NCI-H526 (cell line): ENCODE measurements around the gene SLBP.

ENCODE experiments used
- DNase-seq, 2 experiments: peaks; one replicate each; lab custom pipeline; 2025; lab: John Stamatoyannopoulos, UW

Gene SLBP

DNA sequence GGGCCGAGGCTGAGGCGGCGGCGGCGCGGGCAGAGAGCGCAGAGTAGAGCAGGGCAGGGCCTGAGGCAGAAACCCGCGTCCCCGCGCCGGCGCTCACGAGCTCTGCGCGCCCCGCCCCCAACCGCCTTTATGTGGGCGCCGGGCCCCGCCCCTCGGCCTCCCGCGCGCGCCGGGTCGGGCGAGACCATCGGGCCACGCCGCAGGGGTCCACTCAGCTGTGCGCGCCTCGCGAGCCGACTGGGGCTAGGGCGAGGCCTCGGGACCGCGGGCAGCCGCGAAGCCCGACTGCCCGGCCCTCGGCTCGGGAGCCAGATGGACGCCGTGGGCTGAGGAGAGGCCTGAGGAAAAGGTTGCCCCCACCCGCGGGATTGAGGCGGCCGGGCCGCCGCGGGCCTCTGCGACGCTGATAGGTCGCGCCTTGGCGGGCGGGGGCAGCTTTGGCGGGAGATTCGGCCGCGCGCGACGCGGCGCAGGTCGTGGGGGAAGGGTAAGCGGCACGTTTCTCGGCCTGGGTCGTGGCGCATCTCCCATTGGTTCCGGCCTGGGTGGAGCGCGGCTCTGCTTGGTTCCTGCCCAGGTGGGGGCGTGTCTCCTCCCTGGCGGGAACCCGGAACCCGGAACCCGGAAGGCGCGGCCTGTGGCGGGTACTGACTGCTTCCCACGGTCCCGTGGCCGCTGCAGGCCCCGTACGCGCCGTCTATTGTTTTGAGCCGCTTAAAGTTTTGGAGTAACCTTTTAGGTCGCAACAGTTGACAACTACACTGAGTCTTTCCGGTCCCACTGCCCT, at the start of gene SLBP:
SLBP (minus strand) TSS at position 104 of the 787 bp plus-strand sequence. CDS start 131 bp downstream, outside the sequence.
- DNase-seq = peak; percentile 89 to 99

DNA sequence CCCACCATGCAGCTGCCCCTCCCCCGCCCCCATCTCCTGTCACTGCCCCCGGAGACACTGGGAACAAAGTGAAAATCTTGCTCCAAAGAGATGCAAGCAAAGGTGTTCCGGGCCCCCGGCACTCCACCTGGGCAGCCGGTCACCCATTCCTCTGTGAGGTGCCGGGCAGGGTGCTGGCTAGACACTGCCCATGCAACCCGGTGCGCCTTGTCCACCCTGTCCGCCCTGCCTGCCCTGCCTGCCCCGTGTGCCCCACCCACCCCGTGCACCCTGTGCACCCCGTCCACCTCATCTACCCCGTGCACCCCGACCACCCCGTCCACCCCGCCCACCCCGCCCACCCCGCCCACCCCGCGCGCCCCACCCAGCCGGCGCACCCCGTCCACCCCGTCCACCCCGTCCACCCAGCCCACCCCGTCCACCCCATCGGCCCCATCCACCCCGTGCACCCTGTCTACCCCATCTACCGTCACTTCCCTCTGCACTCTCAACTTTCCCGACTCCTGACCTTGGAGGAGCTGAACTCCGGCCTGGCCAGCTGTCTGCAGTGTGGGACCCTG, 49.1 kb upstream of the SLBP start:
- no peak for DNase-seq

DNA sequence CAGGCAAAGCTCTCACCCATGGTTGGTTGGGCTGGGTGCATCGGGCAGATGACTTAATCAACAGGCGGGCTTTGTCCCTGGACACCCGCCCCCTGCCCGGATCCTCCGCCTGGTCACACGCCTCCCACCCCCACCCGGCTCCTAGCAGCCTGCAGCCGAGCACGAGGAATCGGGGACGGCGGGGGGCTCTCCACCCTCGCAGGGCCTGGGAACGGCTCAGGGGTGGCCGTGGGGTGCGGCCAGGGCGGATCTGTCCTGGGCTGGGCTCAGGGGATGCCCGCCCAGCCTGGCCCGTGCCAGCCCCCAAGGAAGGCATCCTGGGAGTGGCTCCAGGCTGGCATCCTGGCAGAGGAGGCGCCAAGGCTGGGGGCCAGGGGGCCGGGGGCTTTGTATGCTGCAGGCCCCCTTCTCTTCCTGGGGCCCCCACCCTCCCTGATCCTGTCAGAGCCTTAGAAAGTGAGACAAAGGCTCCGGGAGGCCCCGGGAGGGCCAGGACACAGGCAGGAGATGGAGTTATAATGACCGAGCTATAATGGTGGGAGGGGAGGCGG, 48.5 kb upstream of the SLBP start:
- no peak for DNase-seq

DNA sequence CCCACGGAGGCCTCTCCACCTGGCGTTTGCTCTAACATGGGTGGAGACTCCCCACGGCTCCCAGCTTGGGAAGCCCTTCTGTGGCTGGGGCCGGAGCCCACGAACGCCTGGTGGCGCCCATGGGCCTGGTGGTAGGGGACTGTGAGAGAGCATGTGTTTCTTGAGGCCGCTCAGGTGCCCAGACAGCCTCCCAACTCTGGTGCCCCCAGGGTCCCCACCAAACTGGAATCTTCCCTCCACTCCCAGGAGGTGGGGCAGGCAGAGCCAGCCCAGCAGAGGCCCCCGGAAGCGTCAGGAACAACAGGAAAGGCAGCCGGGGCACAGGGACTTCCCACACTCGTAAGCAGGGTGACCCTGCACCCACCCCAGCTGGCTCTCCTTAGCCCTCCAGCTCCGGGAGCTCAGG, 47.7 kb upstream of the SLBP start:
- no peak for DNase-seq

DNA sequence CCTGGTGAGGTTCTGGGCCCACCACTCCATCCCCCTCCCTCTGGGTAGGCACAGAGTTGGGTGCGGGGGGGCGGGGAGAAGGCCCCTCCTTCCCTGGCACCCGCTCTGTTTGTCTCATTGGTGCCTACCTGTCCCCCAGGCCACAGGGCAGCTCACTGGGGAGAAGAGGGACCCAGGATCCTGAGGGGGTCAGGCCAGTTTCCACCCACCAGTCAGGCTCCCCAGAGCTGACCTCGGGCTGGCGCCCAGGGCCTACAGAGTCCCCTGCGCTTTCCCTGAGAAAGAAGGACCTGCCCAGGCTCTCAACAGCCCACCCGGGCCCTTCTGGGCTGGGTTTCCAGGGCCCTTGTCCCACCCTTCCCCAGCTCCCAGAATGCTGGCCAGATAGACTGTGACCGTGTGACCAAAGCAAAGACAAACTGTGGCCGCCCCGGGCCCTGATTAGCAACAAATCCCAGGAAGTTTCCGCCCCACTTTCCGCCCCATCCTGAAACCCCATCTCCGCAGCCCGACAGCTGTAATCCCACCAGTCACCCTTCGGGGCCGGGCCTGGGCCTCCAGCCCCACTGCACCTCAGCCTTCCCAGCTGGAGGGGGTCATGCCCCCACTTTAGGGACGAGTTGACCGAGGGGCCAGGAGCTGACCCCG, 47.2 kb upstream of the SLBP start:
- no peak for DNase-seq

DNA sequence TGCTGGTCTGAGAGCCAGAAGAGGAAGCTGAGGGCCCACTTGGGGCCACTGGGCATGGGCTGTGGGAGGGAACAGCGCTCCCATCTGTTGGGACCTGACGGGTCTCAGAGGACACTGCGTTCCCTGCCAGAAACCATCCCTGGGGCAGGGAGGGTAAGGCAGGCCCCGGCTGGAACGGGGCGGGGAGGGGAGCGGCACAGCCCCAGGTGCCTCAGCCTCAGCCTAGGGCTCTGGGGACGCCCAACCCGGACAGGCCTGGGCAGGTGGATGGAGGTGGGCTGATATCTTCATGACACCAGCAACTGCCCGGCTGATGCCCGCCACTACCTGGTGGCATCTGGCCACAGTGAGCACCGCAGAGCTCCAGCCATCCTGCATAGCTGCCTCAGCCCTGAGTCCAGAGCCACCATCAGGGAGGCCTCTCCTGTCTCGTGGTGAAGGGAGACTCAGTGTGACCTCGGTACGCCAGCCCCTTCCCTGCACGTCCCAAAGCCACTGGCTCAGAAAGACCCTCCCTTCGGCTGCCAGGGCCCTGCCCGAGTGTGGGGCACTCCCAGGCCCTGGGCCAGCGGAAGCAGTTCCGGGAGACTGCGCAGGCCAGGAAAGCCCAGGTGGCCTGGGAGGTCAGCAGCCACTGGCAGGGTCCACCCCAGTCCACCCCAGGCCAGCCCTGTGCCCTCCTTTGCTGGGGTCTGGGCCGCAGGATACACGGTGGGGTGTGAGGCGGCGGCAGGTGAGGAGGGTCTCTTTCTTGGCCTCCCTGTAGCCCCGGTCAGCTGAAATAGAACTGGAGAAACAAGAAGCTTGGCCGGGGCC, 46.4 kb upstream of the SLBP start:
- no peak for DNase-seq

DNA sequence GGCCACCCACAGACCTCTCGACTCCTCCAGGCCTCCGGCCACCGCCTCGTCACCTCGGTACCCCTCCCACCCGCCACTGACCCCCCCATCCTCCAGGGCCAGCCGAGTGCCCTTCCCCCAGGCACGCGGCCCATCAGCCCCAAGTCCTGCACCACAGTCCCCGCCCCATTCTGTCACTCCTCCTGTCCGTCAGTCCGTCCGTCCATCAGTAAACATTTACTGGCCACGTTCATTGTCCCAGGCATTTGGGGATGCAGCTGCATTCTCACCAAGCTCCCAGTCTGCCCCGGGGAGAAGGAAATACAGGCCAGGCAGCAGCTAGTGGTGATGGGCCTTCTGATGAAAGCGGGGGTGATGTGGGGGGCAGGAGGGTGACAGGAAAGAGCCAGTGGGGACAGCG, 45.7 kb upstream of the SLBP start:
- no peak for DNase-seq

DNA sequence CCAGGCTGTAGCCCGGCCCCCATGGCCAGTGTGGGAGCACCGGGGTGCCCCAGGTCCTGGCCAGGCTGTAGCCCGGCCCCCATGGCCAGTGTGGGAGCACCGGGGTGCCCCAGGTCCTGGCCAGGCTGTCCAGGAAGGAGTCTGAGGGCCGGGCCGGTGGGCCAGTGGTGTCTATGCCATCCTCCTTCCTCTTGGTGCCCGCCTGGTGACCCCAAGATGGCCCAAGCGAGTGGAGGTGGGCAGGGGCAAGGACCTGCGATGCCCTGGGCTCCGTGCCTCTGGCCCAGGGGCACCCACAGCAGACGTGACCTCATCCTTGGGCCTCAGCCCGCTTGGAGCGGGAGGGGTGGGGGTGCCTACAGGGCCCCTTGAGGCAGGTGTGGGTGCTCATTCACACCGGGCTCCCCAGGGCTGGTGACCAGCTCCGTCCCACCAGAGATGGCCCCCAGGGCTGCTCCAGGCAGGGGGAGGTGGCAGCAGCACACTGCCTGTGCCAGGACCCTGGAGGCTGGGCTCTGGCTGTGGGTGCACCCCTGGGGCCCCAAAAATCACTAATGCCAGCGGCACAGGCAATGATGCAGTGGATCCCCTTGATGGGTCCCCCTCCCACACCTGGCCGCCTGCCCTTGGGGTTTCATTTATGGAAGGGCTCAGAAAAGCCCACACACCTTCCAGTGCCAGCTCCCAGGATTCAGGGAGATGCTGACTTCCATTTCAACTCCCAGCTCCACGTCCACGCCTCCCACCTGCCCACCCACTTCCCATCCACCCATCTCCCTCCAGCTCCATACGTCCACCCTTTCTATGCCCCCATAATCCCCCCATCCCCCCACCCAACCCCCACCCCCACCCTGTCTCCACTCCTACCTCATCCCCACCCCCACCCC, 45.0 kb upstream of the SLBP start:
- no peak for DNase-seq

DNA sequence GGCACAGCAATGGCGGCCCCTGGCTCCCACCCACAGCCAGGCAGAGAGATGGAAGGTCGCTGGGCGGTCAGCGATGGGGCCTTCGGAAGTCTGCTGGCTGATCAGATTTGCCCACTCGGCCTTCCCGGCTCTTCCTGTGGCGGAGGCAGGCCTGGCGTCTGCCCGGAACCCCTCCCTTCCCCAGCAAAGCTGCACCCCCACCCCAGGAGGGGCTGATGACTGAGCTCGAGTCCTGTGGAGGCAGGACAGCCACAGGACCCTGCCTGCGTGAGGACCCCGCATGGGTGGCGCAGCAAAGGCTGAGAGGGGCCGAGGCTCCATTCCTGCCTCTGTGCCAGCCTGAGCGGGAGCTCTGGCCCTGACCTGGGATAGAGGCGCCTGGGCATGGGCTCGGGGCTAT, 44.0 kb upstream of the SLBP start:
- no peak for DNase-seq

DNA sequence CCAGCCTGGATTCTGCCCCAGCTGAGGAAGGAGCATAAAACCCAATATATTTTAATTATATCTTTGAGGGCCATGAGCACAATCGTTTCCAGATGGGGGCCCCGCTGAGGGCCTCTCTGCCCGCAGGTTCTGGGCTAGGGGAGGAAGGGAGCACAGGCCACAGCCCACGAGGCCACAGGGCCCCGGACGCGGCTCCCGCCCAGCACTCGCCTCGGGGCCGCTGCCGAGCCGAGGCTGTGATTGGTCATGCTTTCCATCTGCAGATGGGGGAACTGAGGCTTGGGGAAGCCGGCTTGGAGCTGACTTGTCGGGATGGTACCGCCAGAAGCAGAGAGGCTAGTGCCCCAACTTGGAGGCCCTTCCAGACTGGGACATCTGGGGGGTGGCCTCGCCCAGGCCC, 43.2 kb upstream of the SLBP start:
- no peak for DNase-seq

DNA sequence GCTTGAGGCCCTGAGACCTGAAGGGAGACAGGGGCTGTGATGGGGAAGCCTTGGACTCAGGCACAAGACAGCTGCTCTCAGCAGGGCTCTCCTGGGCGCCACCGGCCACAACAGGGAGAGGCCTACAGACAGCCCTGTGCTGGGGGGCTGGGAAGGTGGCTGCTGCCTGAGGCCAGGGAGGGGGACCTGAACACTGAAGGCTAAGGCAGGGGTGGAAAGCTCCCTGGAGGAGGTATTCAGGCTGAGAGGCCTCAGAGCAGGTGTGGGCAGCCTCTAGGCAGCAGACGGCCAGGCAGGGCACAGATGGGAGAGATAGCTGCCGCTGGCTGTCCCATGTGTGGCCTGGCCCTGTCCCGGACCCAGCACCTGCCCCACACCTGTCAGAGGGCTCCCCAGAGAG, 42.2 kb upstream of the SLBP start:
- DNase-seq = peak in 1 of 2 experiments; percentile 70

DNA sequence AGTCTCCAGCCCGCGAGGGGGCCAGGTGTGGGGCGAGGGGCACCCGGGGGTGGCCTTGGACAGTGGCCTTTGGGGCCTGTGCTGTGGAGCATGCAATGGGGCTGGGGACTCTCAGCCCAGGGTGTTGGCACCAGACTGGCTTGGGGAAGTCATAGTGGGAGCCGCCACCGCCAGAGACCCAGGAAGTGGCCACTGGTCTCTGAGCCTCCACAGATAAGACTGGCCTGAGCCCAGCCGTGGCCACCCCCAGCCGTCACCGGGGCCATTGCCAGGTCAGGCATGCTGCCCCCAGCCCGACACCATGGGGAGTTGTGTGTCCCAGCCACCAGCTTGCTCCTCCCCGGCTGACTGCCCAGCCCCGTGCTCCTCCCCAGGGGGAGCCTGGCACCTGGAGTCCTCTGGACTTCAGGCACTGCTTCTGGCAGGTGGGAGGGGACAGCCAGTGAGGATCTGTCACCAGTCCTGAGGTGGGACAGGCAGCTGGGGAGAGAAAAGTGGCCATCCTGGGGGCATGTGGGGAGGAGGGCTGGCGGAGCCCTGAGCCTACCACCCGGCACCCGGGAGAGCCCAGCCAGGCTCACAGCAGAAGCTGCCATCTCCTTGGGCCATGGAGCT, 41.7 kb upstream of the SLBP start:
- peak in 1 of 2 experiments; percentile 54 for DNase-seq

DNA sequence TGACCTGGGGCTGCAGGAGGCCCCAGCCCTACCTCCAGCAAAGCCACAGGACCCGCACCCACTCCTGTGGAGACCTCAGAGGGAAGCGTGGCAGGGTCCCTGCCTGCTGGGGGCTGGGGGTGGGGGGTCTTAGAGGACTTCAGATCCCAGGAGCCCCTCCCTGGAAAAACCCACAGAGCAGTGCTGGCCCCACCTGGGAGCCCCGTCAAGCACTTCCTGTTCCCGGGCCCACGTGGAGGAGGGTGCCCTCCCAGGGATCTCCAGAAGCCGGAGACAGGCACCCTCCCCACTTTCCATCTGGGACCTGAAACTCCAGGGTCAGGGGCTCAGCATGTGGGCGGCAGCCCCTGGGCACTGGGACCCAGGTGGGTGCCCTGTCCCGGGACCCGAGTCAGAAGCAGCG, 41.2 kb upstream of the SLBP start:
- DNase-seq = no peak

DNA sequence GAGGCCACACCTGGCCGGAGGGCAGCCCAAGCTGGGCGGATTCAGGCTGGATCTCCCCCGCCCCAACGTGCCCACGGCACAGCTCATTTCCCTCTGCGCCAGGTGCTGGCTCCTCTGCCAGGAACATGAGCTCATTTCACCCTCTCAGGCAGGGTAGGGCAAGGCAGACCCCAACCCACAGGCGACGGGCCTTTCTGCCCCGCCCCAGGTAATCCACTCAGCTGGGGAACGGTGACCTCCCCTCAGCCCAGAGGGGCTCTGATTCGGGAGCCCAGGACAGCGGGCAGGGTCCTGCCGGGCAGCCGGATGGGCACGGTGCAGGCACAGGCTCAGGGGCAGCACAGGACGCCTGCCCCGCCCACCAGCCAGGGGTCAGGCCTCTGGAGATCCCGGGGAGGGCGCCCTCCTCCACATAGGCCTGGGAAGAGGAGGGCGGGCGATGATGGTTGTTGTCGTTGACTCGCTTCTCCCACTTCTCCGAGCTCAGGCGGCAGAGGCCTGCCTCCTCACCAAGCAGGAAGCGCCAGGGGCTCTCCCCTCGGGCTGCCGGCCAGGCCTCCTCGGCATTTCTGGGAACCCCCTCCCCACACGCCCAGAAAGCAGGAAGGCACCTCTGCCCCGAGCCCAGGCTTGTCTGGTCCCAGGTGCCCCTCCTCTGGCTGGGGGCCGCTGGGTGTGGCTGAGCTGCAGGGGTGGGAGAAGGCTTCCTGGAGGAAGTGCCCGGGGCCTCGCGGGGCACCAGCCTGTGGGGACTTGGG, 40.3 kb upstream of the SLBP start:
- peak; percentile 73 to 87 for DNase-seq

DNA sequence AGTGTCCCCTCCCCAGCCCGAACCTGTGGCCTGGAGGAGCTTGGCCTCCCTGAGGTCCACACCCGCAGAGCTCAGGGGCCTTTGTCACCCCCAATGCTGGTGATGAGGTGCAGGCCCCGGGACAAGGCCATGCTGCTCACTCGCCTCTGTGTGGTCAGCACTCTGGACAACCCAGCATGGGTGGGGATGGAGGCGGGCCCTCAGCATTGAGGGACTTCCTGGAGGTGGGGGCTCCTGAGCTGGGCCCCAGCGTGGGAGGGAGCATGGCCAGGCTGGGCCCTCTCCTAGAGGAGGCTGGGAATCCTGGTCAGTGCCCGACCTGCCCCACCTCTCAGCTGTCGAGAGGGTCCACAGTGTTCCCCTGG, 39.8 kb upstream of the SLBP start:
- DNase-seq = no peak

DNA sequence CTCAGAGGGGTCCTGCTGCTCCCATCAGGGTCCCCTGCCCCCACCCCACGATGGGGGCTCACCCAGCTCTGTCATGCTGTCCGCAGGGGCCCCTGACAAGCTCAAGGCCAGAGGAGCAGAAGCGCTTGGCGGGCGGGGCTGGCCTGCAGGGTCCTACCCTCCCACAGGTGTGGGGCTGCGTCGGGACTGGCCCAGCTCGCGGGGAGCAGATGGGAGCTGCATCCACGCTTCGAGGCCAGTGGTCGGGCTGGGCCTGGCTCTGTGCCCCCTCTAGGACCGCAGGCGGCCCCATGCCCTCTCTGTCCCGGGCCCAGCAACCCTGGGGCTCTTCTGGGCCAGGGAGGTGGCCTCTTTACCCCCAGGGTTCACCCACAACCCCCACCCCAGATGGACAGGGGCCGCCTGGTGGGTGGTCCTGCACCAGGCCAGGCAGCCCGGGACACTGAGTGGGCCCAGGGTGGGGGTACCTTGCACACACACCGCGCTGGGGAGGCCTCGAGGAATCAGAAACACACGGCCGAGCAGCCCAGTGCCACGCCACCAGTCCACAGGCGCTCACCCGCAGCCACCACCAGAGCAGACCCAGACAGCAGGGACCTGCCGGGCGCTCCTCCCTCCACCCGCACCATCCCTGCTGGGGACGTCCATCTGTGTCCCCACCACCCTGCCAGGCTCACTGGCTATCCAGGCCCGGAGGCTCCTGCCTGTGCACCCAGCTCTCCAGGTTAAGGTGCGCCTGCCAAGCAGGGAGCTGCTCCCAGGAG, 39.2 kb upstream of the SLBP start:
- DNase-seq = peak in 1 of 2 experiments; percentile 42

DNA sequence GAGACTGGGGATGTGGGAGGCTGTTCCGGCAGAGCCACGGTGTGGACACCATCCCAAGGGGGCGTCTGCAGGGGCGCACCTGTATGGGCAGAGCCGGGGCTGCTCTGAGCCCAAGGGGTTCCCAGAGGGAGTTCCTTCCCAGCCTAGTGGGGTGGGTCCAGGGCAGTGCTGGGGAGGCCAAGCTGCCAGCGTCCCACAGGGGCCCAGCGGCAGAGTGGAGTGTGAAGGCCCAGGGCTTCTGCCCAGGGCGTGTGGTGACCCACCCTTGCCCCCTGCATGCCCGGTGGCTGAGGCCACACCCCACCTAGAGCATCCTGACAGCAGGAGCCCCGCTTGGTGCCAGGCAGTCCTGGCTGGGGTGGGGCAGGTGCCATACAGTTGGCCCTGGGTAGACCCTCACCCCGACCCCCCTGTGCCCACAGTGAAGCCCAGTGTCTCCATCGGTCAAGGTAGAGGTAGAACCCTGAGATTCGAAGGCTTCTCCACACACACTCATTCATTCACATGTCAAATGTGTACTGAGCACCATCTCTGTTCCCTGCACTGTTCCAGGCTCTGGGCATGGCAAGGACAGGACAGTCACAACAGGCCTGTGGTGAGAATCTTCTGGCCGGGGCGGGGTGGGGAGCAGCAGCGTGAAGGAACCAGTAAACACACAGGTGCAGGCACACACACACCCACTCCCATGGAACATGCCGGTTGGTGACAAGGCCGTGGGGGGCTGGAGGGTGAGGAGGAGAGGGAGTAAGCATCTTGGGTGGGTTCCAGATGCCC, 38.4 kb upstream of the SLBP start:
- DNase-seq = no peak

DNA sequence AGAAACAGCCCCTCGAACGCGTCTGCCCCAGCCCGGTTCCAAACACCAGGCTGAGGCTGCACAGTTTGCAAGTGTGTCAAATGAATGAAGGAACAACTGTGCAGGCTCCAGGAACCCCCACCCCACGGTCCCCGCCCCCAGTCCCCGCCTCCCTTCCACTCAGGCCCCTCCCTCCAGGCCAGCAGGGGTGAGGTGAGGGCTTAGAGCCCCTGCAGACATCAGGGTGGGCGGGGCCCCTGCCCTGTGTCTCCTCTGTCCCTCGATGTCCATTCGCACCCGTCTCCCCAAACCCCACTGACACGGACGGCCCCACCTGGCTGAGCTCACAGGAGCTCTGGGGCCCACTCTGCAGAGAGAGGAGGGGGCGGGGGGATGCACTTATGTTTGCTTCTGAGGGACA, 37.7 kb upstream of the SLBP start:
- DNase-seq = no peak
